Measurements from ENCODE around the gene JADE1.
A peak's percentile ranks its signal among the peaks of the same experiment; 100 is the strongest.

JADE1 gene

GRCh38 chr4:128809477-128810330, at the start of gene JADE1:
JADE1 (plus strand) TSS chr4:128809700; CDS start chr4:128831759, 22,059 bp downstream.
- DNase-seq: peak; percentile 92 to 94

DNA sequence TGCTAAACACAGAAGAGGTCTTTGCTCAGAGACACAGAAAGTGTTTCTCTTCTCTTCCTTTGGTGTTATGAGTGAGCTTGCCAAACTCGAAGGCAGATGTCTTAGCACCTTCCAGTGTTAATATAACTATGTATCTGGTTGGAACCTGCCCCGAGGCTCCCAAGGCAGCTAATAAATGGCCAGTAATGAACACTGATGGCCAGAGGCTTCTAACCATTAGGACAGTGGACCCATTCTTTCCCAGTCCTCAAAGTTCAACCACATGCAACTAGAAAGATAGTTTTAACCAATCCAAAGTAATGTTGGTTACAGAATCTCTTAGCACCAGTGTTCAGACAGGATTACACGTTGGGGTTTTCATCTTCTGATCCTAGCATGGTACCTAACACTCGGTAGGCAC, 42.7 kb upstream of the JADE1 start:
- DNase-seq: no peak

GRCh38 chr4:128768373-128768996, 41.0 kb upstream of the JADE1 start:
- DNase-seq: no peak

DNA sequence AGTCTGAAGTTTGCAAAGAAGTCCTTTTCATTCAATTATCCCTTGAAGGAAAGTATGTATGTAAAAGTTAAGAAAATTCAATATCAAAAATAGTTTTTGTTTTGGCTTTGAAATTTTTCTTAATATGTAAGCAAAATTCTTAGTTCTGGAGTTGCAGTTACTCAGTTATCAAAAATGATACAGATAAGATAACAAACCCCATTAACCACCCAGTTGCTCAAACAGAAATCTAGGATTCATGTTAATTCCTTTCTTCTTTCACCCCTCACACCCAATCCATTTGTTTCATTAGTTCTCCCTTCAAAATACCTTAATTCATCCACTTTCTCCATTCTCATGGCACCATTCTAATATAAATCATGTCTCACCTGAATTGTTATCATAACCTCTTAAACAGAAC, 40.5 kb upstream of the JADE1 start:
- no peak for DNase-seq

DNA sequence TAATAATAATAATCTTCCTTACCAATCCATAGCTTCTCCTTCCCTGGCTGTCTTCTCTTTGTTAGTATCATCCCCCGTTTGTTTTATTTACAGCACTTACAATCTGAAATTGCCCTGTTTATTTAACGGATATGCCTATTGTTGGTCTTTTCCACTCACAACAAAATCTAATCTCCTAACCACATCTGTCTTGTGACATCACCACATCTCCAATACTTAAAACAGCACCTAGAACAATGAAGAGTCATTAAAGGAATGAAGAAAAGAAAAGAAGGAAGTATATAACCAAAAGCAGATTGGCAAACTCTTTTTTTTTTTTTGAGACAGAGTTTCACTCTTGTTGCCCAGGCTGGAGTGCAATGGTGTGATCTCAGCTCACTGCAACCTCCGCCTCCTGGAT, 38.7 kb upstream of the JADE1 start:
- no peak for DNase-seq

- DNase-seq: no peak
These were observed 34.0 kb upstream of the JADE1 start for GRCh38 chr4:128775477-128775876.

GRCh38 chr4:128775916-128776315, 33.6 kb upstream of the JADE1 start:
- no peak for DNase-seq

DNA sequence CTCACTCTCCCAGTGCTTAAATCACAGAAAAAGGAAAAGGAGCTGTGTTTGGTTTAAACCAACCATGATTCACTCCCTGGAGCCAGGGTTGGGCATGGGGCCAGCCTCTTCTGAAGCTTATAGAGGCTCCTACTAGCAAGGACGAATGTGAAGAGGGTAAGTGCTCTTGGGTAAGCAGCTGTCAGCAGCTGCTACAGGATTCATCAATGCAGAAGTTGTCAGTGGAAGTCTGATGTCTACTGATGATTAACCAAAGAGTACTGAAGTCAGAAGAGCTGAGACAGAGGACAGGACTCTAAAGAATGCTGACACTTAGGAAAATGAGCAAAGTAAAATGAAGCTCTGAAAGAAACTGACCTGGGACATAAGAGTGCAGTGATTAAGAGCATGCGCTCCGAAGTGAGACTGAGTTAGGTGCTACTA, 32.7 kb upstream of the JADE1 start:
- no peak for DNase-seq

DNA sequence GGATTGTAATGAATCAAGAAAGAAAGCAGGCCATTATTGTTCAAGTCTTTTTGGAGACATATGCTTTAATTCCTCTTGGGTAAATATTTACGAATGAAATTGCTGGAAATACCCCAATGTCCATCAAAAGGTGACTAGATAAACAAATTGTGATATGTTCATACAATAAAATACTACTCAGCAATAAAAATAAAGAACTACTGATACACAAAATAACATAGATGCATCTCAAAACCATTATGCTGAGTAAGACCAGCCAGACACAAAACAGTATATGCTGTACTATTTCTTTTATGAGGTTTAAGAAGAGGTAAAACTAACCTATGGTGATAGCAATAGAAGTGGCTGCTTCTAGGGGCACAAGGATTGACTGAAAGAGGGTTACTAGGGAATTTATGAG, 28.8 kb upstream of the JADE1 start:
- DNase-seq: no peak

- no peak for DNase-seq
These were observed 27.3 kb upstream of the JADE1 start for GRCh38 chr4:128782076-128782715.

GRCh38 chr4:128782875-128783614, 26.5 kb upstream of the JADE1 start:
- no peak for DNase-seq

- DNase-seq: no peak
These were observed 21.8 kb upstream of the JADE1 start for GRCh38 chr4:128787509-128788311.

DNA sequence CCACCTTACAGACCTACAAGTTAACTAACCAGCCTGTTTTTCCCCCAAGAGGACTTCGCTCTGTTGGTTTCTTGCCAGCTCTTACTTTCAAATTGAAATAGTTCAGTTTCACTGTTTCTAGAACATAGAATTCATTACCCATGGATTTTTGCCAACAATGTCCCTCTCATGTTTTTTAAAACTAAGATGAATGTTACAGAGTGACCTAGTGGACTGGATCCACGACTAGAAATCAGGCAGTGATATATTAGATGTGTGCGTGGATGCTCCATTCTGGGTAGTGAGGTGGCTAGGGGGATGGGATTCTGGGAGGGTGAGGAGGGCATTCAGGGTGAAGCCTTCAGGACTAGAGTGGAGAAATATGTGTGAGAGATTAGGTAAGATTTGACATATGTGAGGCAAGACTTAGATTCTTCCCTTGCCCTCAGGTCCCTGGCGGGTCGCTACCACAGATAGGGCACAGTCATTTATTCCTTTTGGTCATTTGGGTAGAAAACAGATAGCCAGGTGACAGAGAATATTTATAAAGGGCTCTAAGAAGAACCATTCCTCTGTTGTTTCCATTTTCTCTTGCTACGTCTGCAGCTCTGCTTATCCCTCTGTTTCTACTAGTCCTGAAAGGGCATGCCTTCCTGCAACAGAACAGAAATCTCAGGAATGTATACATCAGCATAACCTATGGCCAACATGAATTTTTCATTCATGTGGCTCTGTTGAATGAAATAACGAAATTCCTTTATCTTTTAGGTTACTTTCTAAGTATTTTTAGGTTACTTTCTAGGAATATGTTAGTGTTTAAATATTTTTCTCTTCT, 15.4 kb upstream of the JADE1 start:
- DNase-seq: no peak

GRCh38 chr4:128796934-128797333, 12.6 kb upstream of the JADE1 start:
- no peak for DNase-seq

DNA sequence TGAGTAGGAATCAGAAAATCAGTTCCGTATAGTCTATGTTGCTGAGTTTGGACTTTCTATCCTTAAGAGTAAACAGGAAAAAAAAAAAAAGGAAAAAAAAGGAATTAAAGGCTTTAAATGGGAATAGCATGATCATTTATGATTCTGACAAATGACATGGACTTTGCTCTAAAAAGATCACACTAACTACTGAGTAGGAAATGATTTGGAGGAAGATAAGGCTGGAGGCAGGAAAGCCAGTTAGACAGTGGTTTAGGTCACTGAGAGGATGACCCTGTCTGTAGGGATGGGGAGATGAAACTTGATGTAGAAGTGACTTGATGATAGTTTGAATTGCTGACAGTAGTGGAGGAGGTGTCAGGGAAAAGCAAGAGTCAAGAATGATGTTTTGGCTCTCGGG, 9.2 kb upstream of the JADE1 start:
- DNase-seq: no peak

- no peak for DNase-seq
These were observed 8.7 kb upstream of the JADE1 start for GRCh38 chr4:128800701-128801284.

DNA sequence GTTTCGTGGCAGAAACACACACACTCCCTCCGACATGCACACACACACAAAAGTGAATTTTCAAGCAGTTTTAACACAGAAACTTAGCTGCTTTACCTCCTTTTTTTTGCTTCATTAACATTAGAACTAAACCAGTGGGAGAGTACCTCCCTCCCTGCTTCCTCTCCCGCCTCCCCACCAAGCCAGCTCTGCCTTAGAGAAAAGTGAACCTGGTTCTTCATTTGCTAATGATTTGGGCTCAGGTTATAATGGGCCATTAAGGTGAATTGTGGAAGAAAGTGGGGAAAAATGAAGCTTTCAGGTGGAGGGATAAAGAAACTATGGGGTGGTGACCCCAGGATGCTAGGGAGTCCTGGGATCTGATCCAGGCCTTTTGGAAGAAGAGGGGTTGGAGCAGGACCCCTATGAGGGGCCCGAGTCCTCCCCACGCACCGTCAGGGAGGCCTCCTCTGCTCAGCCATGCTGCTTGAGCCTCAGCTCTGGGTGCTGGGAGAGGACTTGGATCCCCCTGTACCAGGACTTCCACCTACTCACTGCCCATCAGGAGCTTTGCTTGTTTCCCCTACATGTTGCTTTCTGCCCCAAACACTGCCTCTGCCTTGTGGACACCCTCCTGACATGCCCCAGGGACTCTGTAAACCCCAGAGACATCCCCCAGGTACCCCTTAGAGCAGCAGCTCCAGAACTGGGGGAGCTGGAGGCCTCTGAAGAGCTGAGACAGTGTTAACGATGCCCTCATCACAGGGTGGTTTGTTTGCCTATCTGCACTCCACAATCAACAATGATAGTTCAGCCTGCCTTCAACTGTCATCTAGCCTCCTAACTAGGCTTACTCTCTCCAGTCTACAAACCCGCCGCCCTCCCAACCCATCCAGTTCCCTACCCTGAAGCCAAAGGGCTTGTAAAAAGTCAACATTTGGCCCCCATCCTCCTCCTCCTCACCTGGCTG, 6.5 kb upstream of the JADE1 start:
- DNase-seq: no peak

- no peak for DNase-seq
These were observed 5.7 kb upstream of the JADE1 start for GRCh38 chr4:128803783-128804182.

- peak in 1 of 2 experiments; percentile 46 for DNase-seq
These were observed 901 bp downstream of the JADE1 start for GRCh38 chr4:128810331-128810870.

Data from Kasumi-1 (cell line).